ENCODE measurements around the gene NRIP1.

NRIP1 gene

DNA sequence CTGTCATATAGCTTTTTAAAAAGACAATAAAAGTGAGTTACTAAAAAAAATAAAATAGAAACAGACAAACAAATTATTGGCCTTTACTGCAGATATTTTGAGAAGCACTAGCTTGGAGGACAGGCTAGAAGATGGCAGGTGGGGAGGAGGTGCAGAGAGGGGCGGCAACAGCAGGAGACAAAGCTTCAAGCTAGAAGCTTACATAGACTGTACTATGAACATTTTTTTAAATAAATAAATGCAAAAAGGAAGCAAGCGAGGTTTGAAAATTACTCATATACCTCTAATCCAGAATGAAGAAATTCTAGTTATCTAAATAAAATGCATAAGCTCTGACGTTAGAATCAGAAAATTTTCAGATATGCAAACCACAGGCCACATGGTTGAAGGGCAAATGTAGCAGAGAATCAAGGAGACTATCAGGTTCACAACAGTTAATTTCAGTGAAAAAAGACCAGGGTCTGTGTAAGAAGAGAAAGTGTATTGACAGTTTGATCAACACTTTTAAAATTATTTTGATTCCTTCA is 54.9 kb downstream of the NRIP1 start:
- in situ Hi-C loops (cut with HindIII; ENCODE audit: low sequenced_read_pairs) = no loop called here

- in situ Hi-C loops (cut with HindIII; ENCODE audit: low sequenced_read_pairs) = no loop called here
Observed at GRCh38 chr21:15007716-15008296, 57.0 kb downstream of the NRIP1 start.

DNA sequence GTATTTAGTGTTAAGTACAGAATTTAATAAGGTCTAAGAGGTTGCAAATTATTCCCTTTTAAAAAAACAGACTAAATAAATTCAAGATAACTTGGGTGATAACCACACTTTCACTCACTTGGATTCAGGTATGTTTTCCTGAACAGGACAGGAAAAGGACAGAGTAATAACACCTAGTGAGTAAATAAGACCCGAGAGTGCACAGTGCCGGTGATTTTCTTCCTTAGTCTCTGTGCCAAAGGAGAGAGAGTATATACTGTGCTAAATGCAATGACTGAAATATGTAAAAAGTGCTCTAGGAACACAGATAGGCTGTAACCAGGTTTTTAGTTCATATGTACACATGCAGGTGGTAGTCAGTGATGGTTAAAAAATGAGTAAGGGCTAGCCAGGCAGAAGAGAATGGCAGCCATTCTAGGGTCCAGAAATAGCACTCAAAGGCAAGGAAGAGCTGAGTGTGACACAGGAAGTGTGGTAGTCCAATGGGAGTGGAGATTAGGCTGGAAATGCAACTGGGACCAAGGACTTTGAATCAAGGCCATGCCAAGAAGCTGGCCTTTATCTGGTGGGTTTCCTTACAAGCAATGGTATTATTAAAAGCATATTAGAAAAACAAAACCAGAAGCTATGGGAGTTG is 58.1 kb downstream of the NRIP1 start:
- in situ Hi-C loops (cut with HindIII; ENCODE audit: low sequenced_read_pairs) = no loop called here

- in situ Hi-C loops (cut with HindIII; ENCODE audit: low sequenced_read_pairs) = no loop called here
Observed at GRCh38 chr21:15005391-15005790, 59.4 kb downstream of the NRIP1 start.

GRCh38 chr21:15004721-15005370 is 60.0 kb downstream of the NRIP1 start:
- in situ Hi-C loops (cut with HindIII; ENCODE audit: low sequenced_read_pairs) = no loop called here

DNA sequence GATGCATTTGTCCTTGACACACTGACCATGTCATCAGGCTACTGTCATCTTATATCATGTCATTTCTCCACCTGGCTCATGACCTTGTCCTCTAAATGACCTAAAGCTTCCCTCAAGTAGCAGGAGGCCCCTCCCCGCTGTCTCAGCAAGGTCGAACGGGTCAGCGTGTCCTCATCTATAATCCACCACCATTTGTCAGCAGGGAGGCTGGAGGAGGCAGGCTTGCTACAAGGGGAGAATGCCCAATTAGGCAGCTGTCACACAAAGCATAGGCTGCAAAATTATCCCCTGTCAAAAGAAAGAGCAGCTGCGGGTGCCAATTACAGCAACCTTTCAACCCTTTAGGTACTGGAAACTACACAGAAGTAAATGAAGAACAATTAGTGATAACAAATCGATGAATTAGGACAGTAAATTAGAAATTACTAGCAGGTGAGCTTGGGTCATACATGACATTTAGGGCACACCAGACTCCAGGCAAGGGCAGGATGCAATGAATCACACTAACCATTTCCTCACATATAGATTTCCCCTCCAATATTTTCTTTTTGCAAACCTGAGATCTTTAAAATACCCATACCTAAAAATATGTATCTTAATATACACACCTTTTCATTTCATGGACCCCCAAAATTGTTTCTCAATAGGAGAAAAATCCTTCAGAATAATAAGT is 61.2 kb downstream of the NRIP1 start:
- in situ Hi-C loops (cut with HindIII; ENCODE audit: low sequenced_read_pairs) = no loop called here

DNA sequence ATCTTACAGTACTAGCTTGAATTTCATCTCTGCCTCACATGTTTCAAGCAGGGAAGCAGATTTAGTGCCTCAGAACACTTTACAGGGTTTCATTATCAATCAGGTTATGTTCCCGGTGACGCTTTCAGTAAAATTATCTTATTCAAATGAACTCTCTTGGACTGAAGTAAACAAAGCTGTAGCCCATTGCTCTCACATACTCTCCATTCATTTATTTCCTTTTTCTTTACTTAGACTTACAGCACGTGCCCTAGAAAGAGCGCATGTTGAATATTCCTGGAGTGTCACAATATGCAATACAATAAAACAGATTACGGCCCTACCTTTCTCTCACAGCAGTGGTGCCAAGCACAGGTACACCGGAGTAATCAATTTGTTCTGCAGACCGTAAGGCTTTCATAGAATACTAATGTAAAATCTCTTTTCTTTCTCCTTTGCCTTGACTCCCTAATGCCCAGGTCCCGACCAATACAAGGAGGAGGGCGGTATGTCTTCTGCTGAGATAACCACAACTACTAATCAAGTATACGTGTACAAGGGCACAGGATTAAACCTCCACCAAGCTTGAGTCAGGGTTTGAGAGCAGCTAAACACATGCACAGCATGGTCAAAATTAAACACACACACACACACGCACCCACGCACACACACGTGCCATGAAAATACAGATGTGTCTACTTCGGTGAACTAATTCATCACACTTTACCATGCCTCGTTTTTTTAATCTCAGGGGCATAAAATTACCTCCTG is 62.8 kb downstream of the NRIP1 start:
- in situ Hi-C loops (cut with HindIII; ENCODE audit: low sequenced_read_pairs) = no loop called here

GRCh38 chr21:15001113-15001512 is 63.7 kb downstream of the NRIP1 start:
- in situ Hi-C loops (cut with HindIII; ENCODE audit: low sequenced_read_pairs) = no loop called here

DNA sequence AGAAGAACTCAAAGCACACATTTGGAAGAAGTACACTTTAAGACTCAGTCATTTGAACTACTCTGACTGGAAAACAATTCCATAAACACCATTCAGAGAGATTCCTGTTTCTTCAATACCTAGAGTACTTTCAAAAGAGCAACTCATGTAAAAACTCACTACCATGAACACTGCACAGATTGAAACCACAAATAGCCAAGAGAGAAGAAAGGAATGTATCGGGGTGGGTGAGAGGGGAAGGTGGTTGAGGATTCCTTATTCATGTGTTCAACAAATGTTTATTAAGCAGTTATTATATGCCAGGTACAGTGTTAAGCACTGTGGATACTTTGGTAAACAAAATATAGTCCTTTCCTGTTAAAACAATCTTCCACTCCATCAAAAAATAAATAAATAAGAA is 64.7 kb downstream of the NRIP1 start:
- in situ Hi-C loops (cut with HindIII; ENCODE audit: low sequenced_read_pairs) = no loop called here

DNA sequence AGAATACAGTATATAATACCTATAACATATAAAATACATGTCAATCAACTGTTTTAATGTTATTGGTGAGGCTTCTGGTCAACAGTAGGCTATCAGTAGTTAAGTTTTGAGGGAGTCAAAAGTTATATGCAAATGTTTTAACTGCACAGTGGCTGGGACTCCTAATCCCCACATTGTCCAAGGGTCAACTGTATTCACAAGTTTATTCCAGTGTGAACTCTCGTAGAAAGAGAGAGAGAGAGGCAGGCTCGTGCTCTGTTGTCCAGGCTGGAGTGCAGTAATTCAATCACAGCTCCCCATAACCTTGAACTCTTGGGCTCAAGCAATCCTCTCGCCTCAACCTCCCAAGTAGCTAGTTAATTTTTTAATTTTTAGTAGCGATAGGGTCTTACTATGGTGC is 66.0 kb downstream of the NRIP1 start:
- in situ Hi-C loops (cut with HindIII; ENCODE audit: low sequenced_read_pairs) = no loop called here

DNA sequence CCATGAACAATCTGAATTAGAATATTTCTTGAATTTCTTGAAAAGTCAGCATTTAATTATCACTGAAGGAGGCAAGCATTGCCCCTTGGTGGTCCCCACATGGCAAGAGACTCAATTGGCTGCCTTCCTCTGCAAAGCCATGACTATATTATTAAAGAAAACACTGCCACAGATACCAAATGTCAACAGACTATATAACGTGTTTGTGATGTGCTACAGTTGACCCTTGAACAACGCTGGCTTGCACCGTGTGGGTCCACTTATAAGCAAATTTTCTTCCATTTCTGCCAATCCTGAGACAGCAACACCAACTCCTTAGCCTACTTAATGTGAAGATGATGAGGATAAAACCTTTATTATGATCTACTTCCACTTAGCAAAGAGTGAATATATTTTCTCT is 66.5 kb downstream of the NRIP1 start:
- in situ Hi-C loops (cut with HindIII; ENCODE audit: low sequenced_read_pairs) = no loop called here

GRCh38 chr21:14995695-14996490 is 68.9 kb downstream of the NRIP1 start:
- in situ Hi-C loops (cut with HindIII; ENCODE audit: low sequenced_read_pairs) = no loop called here

DNA sequence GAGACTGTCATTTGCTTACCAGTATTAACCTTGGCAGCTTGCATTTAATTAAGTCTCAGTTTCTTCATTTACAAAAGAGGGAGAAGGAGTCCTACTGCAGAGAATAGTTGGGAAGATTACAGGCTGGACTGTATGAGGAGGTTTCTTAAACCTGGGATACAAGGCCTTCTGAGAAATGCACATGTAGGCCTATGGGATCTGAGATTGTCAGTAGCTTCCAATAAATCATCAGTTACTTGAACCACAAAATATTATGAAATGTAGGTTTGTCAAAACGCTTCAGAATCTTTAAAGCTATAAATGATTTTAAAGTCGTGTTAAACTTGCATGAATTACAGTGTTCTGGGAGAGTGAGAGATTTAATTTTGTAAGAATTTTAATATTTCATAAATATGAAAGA is 69.6 kb downstream of the NRIP1 start:
- in situ Hi-C loops (cut with HindIII; ENCODE audit: low sequenced_read_pairs) = no loop called here

GRCh38 chr21:14993115-14993514 is 71.7 kb downstream of the NRIP1 start:
- in situ Hi-C loops (cut with HindIII; ENCODE audit: low sequenced_read_pairs) = no loop called here

GRCh38 chr21:14991957-14992356 is 72.8 kb downstream of the NRIP1 start:
- in situ Hi-C loops (cut with HindIII; ENCODE audit: low sequenced_read_pairs) = no loop called here

DNA sequence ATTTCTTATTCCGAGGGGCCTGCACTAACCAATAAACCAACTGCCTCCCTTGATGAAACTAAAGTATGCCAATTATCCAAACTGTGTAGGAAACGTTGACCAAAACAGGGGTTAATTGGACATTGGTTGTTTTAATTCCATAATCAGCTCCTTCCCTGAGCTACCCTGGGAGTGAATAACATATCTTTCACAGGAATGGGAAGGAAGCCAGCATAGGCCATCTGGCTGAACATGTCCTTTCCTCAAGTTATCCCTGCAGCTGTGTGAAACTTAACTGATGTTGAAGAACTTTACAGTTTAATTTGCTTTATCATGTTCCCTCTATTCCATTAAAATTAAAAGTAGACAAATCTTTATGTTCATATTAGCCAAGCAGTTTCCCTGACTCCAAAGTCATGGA is 75.4 kb downstream of the NRIP1 start:
- in situ Hi-C loops (cut with HindIII; ENCODE audit: low sequenced_read_pairs) = no loop called here

GRCh38 chr21:14988760-14989159 is 76.0 kb downstream of the NRIP1 start:
- in situ Hi-C loops (cut with HindIII; ENCODE audit: low sequenced_read_pairs) = no loop called here

DNA sequence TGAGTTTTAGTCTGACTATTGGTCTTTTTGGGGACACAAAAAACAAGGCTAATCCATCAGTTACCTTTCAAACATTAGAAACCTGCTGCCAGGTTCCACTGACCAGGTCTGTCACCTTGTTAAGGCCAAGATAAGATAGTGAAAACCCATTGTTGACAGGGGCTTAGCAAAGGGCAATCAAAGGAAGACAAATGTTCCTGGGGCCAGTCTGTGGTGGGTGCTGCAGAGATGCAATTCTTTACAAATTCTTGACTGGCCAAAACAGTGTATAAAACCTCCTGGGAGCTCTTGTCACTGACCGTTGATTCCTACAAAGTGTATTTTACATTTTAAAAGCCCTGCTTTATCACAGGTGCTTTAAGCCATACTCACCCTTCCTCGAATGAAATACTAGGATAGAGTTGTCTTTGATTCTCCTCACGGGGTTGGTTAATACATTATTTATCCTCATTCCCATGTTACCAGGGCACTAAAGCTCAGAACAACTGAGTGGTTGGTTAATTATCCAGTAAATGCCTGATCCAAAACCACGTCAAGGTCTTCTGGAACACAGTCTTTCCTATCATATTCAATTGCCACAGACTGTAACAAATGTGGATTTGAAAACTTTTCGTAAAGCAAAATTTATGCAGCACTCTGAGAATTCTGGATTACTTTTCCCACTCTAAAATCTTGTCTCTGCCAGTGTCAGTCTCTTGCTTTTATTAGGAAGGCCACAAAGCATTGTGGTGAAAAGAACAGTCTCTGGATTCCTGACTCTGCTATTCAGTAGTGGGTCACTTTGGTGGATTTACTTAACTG is 77.2 kb downstream of the NRIP1 start:
- in situ Hi-C loops (cut with HindIII; ENCODE audit: low sequenced_read_pairs) = no loop called here

DNA sequence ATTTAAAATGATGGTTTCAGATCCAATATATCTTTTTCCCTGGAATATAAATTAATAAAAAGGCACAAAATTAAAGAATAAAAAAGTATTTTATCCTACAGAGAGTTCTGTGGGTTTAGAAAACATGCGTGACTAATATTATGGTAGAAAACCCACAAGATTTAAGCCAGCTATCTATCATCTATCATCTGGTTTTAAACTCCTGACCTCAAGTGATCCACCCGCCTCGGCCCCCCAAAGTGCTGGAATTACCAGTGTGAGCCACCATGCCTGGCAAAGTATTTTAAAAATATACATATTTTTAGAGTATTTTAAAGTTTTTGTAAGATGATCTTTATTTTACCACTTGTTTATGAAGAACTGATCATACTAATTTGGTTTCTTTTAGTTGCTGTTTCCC is 79.5 kb downstream of the NRIP1 start:
- in situ Hi-C loops (cut with HindIII; ENCODE audit: low sequenced_read_pairs) = no loop called here

All from DLD1 (cell line).